Measurements from ENCODE around the gene MPDZ.

The MPDZ gene

DNA sequence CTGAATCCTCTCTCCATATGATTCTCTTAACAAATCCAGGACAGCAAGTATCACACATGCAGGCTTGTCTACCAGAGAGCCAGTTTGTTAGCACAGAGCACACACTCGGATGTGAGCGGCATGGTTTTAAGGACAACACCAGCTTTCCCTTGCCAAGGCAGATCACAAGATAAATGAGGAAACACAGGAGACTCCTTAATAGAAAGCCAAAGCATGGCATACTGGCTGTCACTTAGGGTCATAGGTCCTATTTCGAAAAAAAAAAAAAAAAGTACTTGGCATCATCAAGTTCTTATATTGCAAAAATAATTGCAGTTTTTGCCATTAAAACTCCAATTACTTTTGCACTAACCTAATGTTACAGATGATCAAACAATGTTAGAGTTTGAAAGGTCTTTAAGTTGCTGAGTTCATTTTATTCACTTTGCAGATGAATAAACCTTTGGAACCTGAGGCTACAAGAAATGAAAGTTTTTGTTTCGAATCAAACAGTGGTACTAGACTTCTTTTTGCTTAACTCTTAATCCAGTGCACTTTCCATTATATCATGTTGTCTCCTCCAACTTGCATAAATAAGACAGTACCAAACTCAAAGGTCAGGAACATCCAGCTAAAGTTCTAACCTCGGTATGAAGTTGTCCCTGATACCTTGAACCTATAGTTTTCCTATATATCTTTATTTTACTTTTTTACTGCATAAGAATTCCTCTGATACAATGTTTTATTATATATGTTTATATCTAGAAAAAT, 138.5 kb downstream of the MPDZ start:
- in situ Hi-C loops (cut with MboI; ENCODE audit: low sequenced_read_pairs) = no loop called here

DNA sequence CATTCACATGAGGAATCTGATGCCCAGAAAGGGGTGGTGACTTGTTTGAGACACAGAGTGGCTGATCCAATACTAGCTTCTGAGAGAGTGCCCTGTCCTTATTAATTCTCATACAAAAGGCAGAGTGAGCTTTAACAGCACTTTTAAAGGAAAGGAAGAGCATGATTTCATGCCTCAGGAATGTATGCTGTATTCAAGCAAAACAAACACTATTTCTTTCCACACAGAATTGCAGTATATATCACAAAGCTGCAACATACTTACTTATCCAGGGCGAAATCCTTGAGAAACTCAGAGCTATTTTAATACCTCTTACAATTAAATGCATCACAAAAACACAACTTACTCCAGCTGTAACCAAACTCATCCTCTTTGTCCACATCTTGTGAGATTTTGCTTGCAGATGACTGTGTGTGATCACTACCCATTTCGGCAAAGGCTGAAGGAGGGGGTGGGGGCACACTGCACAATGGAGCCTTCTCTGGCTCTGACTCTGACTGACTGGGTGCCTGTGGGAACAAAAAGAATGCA, 139.8 kb downstream of the MPDZ start:
- in situ Hi-C loops (cut with MboI; ENCODE audit: low sequenced_read_pairs) = no loop called here

DNA sequence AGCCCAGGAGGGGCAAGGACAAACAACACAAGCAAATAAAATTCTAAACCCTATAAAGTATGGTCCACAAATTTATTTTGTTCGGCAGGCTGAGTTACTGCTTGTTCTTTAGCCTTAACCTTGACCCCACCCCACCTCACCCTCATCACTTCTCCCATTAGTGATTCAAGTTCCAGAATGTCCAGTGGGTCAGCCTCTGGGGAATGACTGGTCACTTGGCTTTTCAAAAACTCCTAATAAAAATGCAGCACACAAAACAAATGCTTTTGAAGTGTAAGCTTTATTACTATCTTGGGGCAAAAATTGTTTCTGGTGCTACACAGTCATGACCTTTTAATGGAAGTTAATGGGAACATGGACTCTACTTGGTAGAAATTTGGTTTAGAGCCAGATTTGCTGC, 142.1 kb downstream of the MPDZ start:
- in situ Hi-C loops (cut with MboI; ENCODE audit: low sequenced_read_pairs) = no loop called here

DNA sequence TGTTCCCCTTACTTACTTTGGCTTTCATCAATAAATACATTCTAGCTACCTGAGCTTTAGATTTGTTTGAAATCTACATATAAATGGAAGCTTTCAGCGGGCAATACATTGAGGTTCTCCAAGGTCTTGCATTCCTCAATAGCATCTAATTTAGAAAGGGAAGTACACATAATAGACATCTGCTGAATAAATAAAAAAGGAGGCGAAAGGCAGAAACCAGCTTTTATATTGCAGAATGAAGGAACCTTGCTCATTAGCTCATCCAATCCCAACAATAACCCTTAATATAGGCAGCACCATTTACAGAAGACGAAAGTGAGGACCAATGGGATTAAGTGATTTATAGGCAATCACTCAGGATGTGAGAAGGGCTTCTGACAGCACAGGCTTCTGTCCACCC, 147.5 kb downstream of the MPDZ start:
- in situ Hi-C loops (cut with MboI; ENCODE audit: low sequenced_read_pairs) = no loop called here

DNA sequence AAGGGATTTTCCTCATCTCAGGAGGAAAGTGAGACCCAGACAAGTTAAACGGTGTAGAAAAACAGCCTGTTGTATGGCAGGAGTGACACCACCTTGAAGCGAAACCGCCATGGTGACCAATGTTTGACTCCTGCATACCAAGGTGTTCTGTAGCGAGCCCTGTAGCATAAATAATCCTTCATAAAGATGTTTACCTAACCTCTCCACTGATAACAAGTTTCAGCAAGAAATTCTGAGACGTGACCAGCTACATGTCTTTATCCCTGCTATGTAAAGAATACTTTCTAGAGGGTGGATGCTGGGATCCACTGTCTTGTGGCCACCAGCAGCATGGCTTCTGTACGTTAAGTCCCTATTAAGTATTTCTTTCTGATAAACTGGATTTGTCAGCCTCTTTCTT, 148.1 kb downstream of the MPDZ start:
- in situ Hi-C loops (cut with MboI; ENCODE audit: low sequenced_read_pairs) = no loop called here

DNA sequence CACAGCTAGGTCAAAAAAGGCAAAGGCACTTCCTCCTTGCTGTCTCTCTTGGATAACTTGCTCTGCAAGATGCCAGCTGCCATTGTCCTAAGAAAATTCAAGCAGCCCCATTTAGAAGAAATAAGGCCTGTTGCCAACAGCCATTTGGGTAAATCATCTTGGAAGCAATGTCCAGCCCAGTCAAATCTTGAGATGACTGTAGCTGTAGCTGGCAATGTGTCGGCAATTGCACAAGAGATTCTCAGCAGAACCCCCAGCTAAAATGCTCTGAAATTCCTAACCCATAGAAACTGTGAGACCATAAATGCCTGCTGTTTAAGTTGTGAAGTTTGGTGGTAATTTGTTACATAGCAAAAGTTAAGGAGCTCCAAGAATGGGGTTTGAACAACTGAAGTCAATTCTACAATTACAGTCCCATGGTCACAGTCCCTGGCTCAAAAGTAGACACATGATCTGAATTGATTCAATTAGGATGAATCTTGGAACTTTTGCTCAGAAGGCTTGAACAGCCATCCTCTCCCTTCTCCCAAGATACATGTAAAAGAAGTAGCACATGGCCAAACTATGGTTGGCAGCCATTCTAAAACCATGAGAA, 151.1 kb downstream of the MPDZ start:
- in situ Hi-C loops (cut with MboI; ENCODE audit: low sequenced_read_pairs) = no loop called here

DNA sequence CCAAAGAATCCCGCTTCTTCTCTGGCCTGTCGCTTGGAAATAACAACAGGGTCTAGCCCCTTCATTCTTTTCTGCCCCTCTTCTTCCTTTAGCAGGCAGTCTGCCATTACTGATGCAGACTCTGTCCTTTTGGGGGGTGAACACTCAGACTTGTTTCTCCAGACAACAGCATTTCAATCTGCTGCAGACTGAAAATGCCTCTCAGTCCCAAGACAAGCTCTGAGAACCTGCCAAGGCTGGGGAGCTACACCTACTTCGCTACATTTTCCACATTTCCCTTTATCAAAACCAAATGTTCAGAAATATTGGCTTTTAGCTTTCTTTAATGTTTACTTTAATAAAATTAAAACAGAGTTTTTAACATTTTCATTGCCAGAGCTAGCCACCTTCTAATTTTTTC, 152.4 kb downstream of the MPDZ start:
- in situ Hi-C loops (cut with MboI; ENCODE audit: low sequenced_read_pairs) = no loop called here

DNA sequence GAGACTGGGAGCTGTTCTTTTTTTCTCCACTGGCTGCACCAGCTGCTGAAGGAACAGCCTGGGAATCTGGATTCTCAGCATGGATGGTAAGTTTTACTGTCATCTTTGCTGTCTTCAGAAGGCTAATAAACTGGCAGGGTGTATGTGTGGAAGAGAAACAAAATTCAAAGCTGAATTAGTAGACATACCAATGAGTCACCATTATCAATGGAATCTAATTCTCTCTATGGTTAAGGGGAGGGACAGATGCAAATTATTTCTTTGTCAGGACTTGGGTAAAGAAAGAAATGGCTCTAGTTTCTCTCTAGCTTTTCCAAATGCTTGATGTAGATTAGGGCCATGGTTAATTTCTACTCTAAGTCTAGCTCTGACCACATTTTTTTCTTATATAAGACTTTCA, 154.2 kb downstream of the MPDZ start:
- in situ Hi-C loops (cut with MboI; ENCODE audit: low sequenced_read_pairs) = no loop called here

DNA sequence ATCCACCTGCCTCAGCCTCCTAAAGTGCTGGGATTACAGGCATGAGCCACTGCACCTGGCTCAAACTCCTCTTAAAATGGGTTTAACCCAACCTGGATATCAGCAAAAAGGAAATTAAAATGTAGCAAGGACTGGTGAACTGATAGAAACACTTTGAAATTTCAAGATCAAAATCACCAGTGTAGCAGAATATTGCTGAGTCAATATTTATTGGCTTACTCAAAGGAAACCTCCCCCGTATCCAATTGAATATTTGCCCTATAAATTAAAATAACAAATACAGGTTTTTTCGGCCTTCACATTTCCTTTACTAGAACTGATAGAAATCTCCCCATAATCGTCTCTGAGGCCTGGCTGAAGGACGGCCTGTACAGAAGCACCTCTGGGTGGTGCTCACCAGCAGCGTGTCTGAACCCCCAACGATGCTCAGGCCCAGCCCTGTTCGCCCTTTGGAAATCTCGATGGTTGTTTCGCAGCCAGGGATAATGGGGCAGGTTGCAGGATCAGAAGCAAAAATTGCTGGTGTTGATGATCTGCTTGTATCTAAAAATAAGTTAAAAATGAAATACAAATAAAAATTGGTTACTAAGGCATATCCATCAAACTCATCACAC, 156.6 kb downstream of the MPDZ start:
- in situ Hi-C loops (cut with MboI; ENCODE audit: low sequenced_read_pairs) = no loop called here

DNA sequence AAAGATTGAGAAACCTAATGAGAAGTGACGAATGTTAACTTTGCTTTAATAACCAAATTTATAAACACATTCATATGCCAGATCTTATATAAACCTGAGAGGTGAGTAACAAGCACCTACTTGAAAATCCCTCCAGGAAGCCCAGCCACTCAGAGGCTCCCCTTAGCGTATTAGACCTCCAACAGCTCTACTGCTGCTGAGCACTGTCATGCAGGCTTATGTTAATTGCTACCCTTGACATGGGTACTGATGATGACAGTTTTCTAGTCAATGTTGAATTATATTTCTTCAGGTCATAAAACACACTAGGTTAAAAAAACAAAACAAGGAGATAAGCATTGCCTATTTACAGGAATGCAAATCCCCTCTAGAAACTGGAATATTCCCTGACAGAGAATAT, 161.2 kb downstream of the MPDZ start:
- in situ Hi-C loops (cut with MboI; ENCODE audit: low sequenced_read_pairs) = no loop called here

DNA sequence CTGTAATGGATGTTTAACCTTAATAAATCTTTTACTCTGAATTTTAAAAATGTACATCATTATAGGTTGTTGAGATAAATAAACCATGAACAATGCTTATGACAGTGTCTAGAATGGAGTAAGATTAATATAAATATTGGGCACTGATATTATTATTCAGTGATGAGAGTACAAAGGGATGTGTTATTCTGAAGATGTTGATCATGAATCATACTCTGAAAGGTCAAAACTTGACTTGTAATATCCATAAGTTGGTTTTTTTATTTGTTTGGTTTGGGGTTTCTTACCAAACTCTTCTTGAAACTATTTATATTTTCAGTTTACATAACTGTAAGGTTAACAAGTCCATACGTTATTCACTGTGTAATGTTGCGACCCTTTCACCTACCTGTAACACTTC, 163.2 kb downstream of the MPDZ start:
- in situ Hi-C loops (cut with MboI; ENCODE audit: low sequenced_read_pairs) = no loop called here

DNA sequence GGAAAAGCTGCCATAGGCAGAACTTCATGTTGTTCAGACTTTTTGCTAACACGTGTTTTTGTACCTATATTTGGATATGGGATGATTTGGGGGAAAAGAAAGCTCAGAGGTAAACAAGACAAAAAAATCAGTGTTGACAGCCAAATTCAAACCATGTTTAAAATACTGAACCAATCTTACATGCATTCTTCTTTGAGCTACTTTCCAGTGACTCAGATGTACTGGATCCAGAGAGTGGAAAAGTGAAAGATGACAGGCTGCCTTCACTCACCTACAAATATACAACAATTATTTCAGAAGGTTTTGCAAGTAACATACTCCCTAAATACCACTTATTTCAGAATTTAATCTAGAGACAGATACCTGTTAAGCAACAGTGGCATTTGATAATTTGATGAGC, 165.7 kb downstream of the MPDZ start:
- in situ Hi-C loops (cut with MboI; ENCODE audit: low sequenced_read_pairs) = no loop called here

DNA sequence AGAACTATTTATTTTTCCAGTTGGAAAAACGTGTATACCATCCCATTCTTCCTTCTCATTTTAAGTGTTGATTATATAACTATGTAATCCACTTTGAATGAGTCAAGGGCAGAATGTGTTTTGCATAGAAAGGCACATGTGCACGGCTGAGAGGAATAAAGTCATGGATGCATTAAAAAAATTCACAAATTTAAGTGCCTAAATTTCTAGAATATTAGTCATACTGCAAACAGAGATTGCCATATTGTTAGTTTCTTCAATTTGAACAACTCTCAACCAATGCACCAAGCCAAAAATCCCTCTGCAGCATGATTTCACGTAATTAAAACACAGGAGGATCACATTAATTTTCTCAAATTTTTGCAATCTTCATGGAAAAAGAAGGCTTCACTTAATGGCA, 166.3 kb downstream of the MPDZ start:
- in situ Hi-C loops (cut with MboI; ENCODE audit: low sequenced_read_pairs) = no loop called here

DNA sequence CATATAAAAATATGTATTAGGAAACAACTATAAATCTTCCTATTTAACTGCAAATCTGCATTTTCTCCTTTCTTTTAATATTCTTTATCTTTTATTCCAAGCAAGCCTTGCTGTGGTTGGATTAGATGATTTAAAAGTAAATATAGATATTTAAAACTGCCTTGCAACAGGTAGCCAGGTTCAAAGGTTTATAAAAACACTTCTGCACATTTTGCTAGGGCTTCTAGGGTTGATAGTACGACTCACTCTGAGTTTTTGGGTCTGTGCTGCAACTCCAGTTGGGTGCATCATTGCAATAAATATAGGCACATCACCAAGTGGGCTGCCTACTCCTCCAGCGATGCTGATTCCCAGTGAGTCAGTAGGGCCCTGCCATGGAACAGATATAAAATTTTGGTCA, 167.7 kb downstream of the MPDZ start:
- in situ Hi-C loops (cut with MboI; ENCODE audit: low sequenced_read_pairs) = no loop called here

DNA sequence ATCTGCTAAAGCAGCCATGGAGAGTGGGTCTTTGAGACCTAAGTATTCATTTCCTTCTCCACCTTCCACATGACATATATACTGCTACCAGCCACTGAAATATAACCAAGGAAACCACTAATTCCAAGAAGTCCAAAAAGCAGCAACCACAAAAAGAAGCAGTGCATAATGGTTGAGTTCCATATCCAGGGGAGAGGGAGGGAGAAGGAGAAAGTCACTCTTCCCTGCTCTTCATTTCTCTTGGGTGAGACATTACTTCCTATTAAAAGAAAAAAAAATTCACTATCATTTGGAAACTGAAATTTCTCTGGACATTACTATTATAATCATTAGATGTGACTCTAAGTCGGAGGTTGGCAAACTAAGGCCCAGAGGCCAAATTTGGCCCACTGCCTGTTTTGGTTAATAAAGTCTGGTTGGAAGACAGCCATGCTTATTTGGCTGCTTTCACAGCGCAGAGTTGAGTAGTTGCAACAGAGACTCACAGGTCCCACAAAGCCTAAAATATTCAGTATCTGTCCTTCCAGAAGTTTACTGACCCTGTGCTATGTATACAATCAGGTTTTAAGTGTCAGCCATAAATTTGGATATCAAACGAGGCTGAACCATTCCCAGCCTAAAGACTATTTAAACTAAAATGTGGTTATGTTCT, 168.6 kb downstream of the MPDZ start:
- in situ Hi-C loops (cut with MboI; ENCODE audit: low sequenced_read_pairs) = no loop called here

DNA sequence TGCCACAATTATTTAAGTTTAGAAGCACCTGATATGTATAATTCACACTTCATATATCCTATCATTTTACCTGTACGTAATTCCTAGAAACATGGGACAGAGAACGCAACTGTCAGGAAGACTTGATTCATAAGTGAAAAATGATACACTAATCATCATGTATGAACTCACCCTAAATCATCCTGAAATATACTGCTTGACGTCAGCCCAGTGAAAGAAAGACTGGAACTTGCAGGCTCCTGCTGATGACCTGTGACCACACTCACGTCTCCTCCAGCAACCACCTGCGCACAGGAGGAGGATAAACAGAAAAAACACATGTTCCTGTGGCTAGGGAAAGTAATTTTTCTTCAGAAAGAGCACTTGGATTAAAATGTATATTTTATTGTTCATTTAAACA, 169.7 kb downstream of the MPDZ start:
- in situ Hi-C loops (cut with MboI; ENCODE audit: low sequenced_read_pairs) = no loop called here

DNA sequence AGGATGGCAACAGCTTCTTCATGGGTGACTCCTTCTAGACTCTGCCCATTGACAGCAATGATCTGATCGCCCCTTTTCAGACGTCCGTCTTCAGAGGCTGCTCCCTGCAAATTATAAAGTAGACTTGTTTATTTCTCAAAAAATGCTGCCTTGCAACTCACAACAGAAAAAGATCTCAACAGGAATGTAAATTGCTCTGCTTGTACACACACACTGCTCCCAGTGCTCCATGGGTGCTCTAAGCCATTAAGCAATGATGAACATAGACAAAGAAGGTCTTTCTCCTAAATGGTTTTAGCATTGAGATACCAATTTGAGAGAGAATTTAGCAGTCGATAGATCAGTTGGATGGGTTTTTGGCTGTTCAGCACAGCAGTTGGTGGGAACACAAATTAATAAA, 172.5 kb downstream of the MPDZ start:
- in situ Hi-C loops (cut with MboI; ENCODE audit: low sequenced_read_pairs) = no loop called here

DNA sequence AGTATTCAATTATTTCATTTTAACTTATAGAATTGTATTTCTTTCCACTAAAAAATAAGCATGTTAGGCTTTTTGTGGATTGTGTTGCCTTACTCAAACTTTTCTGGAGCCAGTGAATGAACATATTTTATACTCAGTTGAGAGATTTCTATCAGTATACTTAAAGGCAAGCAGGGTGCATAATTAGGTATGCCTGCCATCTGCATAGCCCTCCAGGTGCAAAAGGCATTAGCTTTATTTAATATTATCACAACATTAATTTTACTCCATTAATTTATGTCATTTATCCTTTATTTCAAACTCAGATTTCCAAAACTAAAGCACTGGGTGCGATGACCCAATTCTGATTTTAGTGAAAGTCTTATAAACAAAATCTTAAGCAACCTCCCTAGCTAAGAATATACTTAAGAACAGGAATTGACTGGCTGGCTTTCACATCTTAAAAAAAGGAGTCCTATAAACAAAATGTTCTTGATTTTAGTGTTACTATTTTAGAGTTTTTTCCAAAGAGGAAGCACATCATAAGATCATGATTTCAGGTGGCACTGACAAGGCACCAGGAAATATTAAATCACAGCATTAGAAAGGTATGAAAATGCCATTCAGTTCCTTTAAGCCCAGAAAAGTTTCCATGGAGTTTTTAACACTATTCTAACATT, 178.4 kb downstream of the MPDZ start:
- in situ Hi-C loops (cut with MboI; ENCODE audit: low sequenced_read_pairs) = no loop called here

DNA sequence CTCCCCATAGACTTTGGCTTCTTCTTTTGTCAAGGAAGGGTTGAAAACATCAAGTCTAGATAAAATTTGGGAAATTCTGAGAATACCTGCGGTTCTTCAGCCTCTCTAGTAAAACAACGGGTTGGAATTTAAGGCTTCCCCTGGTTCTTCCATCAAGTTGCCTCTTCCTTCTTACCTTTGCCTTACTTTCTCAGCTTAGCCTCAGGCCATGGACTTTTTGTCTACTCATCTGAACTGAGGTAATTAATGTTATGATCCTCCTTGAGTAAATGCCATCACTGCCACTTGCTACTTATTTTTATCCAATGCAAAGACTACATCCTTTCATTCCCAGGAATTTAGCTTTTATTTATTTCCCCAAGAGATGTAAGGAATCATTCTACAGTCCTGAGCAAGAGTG, 184.4 kb downstream of the MPDZ start:
- in situ Hi-C loops (cut with MboI; ENCODE audit: low sequenced_read_pairs) = no loop called here

DNA sequence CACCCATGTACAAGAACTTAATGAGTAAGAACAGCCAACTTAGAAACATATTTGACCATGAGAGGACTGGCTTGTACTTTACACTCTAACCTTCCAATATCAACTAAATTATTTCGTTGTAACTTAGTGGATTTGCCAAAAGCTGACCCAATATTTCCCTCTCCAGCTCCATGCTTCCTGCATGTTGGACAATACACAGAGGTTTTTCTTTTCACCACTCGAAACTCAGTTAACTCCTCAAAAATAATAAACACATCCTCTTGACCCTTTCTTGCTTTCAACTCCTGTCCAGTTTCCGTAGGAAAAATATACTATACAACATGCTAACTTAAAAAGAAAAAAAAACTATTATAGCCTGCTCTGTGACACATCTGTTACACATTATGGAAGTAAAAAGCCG, 188.9 kb downstream of the MPDZ start:
- in situ Hi-C loops (cut with MboI; ENCODE audit: low sequenced_read_pairs) = no loop called here

DNA sequence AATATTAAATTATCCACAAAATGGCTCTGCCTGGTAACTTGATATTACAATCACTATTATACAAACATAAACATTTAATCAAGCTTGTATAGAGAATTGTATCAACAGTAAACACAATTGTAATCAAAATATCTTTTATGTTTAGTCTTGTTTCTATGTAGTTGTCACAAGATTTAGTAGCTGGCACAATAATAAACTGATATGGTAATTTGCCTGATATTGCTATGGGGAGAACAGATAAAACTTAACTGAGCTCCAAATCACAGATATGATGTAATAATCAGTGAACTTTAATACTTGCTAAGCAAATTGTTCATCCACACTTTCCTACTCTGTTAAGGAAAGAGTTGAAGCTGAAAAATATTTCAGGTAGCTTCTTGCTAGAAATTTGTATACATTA, 189.8 kb downstream of the MPDZ start:
- in situ Hi-C loops (cut with MboI; ENCODE audit: low sequenced_read_pairs) = no loop called here
